ENCODE results near the gene LOXL4. TPM values are rescaled to one million over a fixed set of nuclear protein-coding genes. Genes with fewer than 3 reads are reported as not detected.

Gene LOXL4
- total RNA-seq (2014; rRNA removed; shearing (Covaris generic); ENCODE audit: low replicate concordance), result not detected in 2 replicates

GRCh38 chr10:98267894-98268693 lies at the start of gene LOXL4:
LOXL4 (minus strand) TSS chr10:98268194; CDS start chr10:98263019, 5,175 bp downstream.
- H3K9ac ChIP-seq (ENCODE audit: low read length), result no peak within 1 kb of the TSS
- no peaks in the 10 kb centered on the region for H3K27me3 ChIP-seq (ENCODE audit: low read length)
- DNase-seq, result no peak
- no peaks in the 10 kb centered on the region for H3K36me3 ChIP-seq (ENCODE audit: insufficient read depth, low read length)
- H3K9me2 ChIP-seq (replicated peaks; ENCODE audit: insufficient read depth, low read length), result no peaks in the 10 kb centered on the region
- no peaks in the 10 kb centered on the region for H4K20me1 ChIP-seq (ENCODE audit: insufficient read depth, low read depth, low read length)
- no peak within 1 kb of the TSS for H3K27ac ChIP-seq (ENCODE audit: low read length)
- no peak within 1 kb of the TSS for H3K4me3 ChIP-seq (ENCODE audit: low read length)
- H3K4me2 ChIP-seq (ENCODE audit: low read depth, low read length, poor library complexity, severe bottlenecking), result no peak within 1 kb of the TSS
- H3K4me1 ChIP-seq (ENCODE audit: low read length), result no peaks in the 10 kb centered on the region
- no peaks in the 10 kb centered on the region for H3K9me3 ChIP-seq (ENCODE audit: low read length)
- H2AFZ ChIP-seq (ENCODE audit: low read length), result no peak within 1 kb of the TSS
- H3K79me2 ChIP-seq (ENCODE audit: low read length), result no peaks in the 10 kb centered on the region

GRCh38 chr10:98316661-98317060 lies 48.7 kb upstream of the LOXL4 start:
- Histone ChIP-seq H3K4me3 (ENCODE audit: low read length) (no peak overlapping the region), H3K27me3 (ENCODE audit: low read length) (no peaks in the 10 kb centered on the region), H3K9me3 (ENCODE audit: low read length) (no peaks in the 10 kb centered on the region), H2AFZ (ENCODE audit: low read length) (no peak overlapping the region), H3K9ac (ENCODE audit: low read length) (no peak overlapping the region), H3K4me1 (ENCODE audit: low read length) (no peaks in the 10 kb centered on the region), H3K27ac (ENCODE audit: low read length) (no peak overlapping the region), H3K9me2 (replicated peaks; ENCODE audit: insufficient read depth, low read length) (no peaks in the 10 kb centered on the region), H3K4me2 (ENCODE audit: low read depth, low read length, poor library complexity, severe bottlenecking) (no peak overlapping the region), H3K79me2 (ENCODE audit: low read length) (no peaks in the 10 kb centered on the region), H3K36me3 (ENCODE audit: insufficient read depth, low read length) (no peaks in the 10 kb centered on the region), H4K20me1 (ENCODE audit: insufficient read depth, low read depth, low read length) (no peaks in the 10 kb centered on the region)
- DNase-seq, result no peak

DNA sequence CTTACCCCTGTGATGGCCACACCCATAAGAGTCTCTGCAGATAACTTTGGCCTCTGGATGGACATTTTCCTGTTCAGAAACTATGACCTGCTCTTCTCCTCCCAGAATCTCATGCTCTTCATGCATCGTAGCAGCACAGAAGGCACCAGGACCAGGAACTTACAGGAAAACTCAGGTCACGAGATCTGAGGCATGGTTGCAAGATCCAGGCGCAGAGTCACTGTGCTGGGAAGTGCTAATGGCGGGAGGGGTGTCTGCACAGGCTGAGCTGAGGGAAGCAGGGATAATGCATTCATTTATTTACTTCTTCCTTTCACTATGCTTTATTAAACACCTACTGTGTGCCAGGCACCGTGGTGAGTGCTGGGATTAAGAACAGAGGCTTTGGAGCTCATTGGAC lies 48.2 kb upstream of the LOXL4 start:
- DNase-seq, result no peak
- no peaks in the 10 kb centered on the region for H4K20me1 ChIP-seq (ENCODE audit: insufficient read depth, low read depth, low read length)
- H3K4me1 ChIP-seq (ENCODE audit: low read length), result no peaks in the 10 kb centered on the region
- no peak overlapping the region for H3K27ac ChIP-seq (ENCODE audit: low read length)
- no peak overlapping the region for H3K4me3 ChIP-seq (ENCODE audit: low read length)
- no peaks in the 10 kb centered on the region for H3K9me3 ChIP-seq (ENCODE audit: low read length)
- H2AFZ ChIP-seq (ENCODE audit: low read length), result no peak overlapping the region
- H3K9me2 ChIP-seq (replicated peaks; ENCODE audit: insufficient read depth, low read length), result no peaks in the 10 kb centered on the region
- no peaks in the 10 kb centered on the region for H3K27me3 ChIP-seq (ENCODE audit: low read length)
- no peaks in the 10 kb centered on the region for H3K79me2 ChIP-seq (ENCODE audit: low read length)
- H3K4me2 ChIP-seq (ENCODE audit: low read depth, low read length, poor library complexity, severe bottlenecking), result no peak overlapping the region
- H3K9ac ChIP-seq (ENCODE audit: low read length), result no peak overlapping the region
- no peaks in the 10 kb centered on the region for H3K36me3 ChIP-seq (ENCODE audit: insufficient read depth, low read length)

GRCh38 chr10:98314532-98315284 lies 46.7 kb upstream of the LOXL4 start:
- Histone ChIP-seq H3K36me3 (ENCODE audit: insufficient read depth, low read length) (no peaks in the 10 kb centered on the region), H4K20me1 (ENCODE audit: insufficient read depth, low read depth, low read length) (no peaks in the 10 kb centered on the region), H3K79me2 (ENCODE audit: low read length) (no peaks in the 10 kb centered on the region), H3K27me3 (ENCODE audit: low read length) (no peaks in the 10 kb centered on the region), H2AFZ (ENCODE audit: low read length) (no peak overlapping the region), H3K4me3 (ENCODE audit: low read length) (no peak overlapping the region), H3K9ac (ENCODE audit: low read length) (no peak overlapping the region), H3K9me2 (replicated peaks; ENCODE audit: insufficient read depth, low read length) (no peaks in the 10 kb centered on the region), H3K9me3 (ENCODE audit: low read length) (no peaks in the 10 kb centered on the region), H3K4me1 (ENCODE audit: low read length) (no peaks in the 10 kb centered on the region), H3K27ac (ENCODE audit: low read length) (no peak overlapping the region), H3K4me2 (ENCODE audit: low read depth, low read length, poor library complexity, severe bottlenecking) (no peak overlapping the region)
- no peak for DNase-seq

GRCh38 chr10:98313598-98313997 lies 45.6 kb upstream of the LOXL4 start:
- H3K4me3 ChIP-seq (ENCODE audit: low read length), result no peak overlapping the region
- no peaks in the 10 kb centered on the region for H3K9me2 ChIP-seq (replicated peaks; ENCODE audit: insufficient read depth, low read length)
- H3K36me3 ChIP-seq (ENCODE audit: insufficient read depth, low read length), result no peaks in the 10 kb centered on the region
- H4K20me1 ChIP-seq (ENCODE audit: insufficient read depth, low read depth, low read length), result no peaks in the 10 kb centered on the region
- H3K9me3 ChIP-seq (ENCODE audit: low read length), result no peaks in the 10 kb centered on the region
- DNase-seq, result no peak
- H3K4me1 ChIP-seq (ENCODE audit: low read length), result no peaks in the 10 kb centered on the region
- H3K9ac ChIP-seq (ENCODE audit: low read length), result no peak overlapping the region
- H2AFZ ChIP-seq (ENCODE audit: low read length), result no peak overlapping the region
- H3K4me2 ChIP-seq (ENCODE audit: low read depth, low read length, poor library complexity, severe bottlenecking), result no peak overlapping the region
- H3K79me2 ChIP-seq (ENCODE audit: low read length), result no peaks in the 10 kb centered on the region
- H3K27ac ChIP-seq (ENCODE audit: low read length), result no peak overlapping the region
- no peaks in the 10 kb centered on the region for H3K27me3 ChIP-seq (ENCODE audit: low read length)

GRCh38 chr10:98312822-98313221 lies 44.8 kb upstream of the LOXL4 start:
- Histone ChIP-seq H3K4me2 (ENCODE audit: low read depth, low read length, poor library complexity, severe bottlenecking) (no peak overlapping the region), H3K27ac (ENCODE audit: low read length) (no peak overlapping the region), H3K4me3 (ENCODE audit: low read length) (no peak overlapping the region), H3K79me2 (ENCODE audit: low read length) (no peaks in the 10 kb centered on the region), H3K9ac (ENCODE audit: low read length) (no peak overlapping the region), H4K20me1 (ENCODE audit: insufficient read depth, low read depth, low read length) (no peaks in the 10 kb centered on the region), H3K9me3 (ENCODE audit: low read length) (no peaks in the 10 kb centered on the region), H3K36me3 (ENCODE audit: insufficient read depth, low read length) (no peaks in the 10 kb centered on the region), H3K27me3 (ENCODE audit: low read length) (no peaks in the 10 kb centered on the region), H2AFZ (ENCODE audit: low read length) (no peak overlapping the region), H3K9me2 (replicated peaks; ENCODE audit: insufficient read depth, low read length) (no peaks in the 10 kb centered on the region), H3K4me1 (ENCODE audit: low read length) (no peaks in the 10 kb centered on the region)
- DNase-seq, result no peak

GRCh38 chr10:98312349-98312748 lies 44.4 kb upstream of the LOXL4 start:
- Histone ChIP-seq H3K9me2 (replicated peaks; ENCODE audit: insufficient read depth, low read length) (no peaks in the 10 kb centered on the region), H3K27ac (ENCODE audit: low read length) (no peak overlapping the region), H3K4me1 (ENCODE audit: low read length) (no peaks in the 10 kb centered on the region), H3K9ac (ENCODE audit: low read length) (no peak overlapping the region), H3K9me3 (ENCODE audit: low read length) (no peaks in the 10 kb centered on the region), H3K27me3 (ENCODE audit: low read length) (no peaks in the 10 kb centered on the region), H3K79me2 (ENCODE audit: low read length) (no peaks in the 10 kb centered on the region), H3K4me2 (ENCODE audit: low read depth, low read length, poor library complexity, severe bottlenecking) (no peak overlapping the region), H4K20me1 (ENCODE audit: insufficient read depth, low read depth, low read length) (no peaks in the 10 kb centered on the region), H2AFZ (ENCODE audit: low read length) (no peak overlapping the region), H3K36me3 (ENCODE audit: insufficient read depth, low read length) (no peaks in the 10 kb centered on the region), H3K4me3 (ENCODE audit: low read length) (no peak overlapping the region)
- no peak for DNase-seq

DNA sequence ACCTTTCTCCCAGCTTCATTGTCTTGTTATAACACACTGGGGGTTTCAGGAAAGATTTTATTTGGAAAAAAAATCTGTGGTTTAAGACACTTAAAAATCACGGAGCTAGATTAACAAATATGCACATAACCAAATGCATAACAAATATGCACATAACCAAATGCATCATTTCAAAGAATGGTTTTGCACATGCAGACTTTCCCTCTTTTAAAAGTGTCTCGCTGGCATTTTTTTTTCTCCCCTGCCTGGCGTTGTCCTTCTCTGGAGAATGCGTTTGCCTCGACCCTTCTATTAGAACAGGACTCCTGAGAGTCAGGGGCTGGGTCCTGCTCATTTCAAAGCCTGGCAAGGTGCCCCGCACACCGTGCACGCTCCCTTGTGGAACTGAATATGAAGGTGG lies 42.7 kb upstream of the LOXL4 start:
- H3K36me3 ChIP-seq (ENCODE audit: insufficient read depth, low read length), result no peaks in the 10 kb centered on the region
- H3K79me2 ChIP-seq (ENCODE audit: low read length), result no peaks in the 10 kb centered on the region
- DNase-seq, result no peak
- H3K9me3 ChIP-seq (ENCODE audit: low read length), result no peaks in the 10 kb centered on the region
- H4K20me1 ChIP-seq (ENCODE audit: insufficient read depth, low read depth, low read length), result no peaks in the 10 kb centered on the region
- no peak overlapping the region for H3K4me2 ChIP-seq (ENCODE audit: low read depth, low read length, poor library complexity, severe bottlenecking)
- H3K27me3 ChIP-seq (ENCODE audit: low read length), result no peaks in the 10 kb centered on the region
- H2AFZ ChIP-seq (ENCODE audit: low read length), result no peak overlapping the region
- H3K9ac ChIP-seq (ENCODE audit: low read length), result no peak overlapping the region
- no peaks in the 10 kb centered on the region for H3K9me2 ChIP-seq (replicated peaks; ENCODE audit: insufficient read depth, low read length)
- H3K27ac ChIP-seq (ENCODE audit: low read length), result no peak overlapping the region
- no peaks in the 10 kb centered on the region for H3K4me1 ChIP-seq (ENCODE audit: low read length)
- H3K4me3 ChIP-seq (ENCODE audit: low read length), result no peak overlapping the region

All from Karpas-422 (cell line).